Loucy (cell line): Measurements from ENCODE around the gene SEMA6A.

Source experiments
- H2AFZ ChIP-seq: fragments of 200-600 bp; sonication (generic); 2 replicates; pipeline ENCODE4 v1.6.0; 2016; ENCODE audit warnings: antibody characterized with exemption, mild to moderate bottlenecking, low read length, moderate library complexity
- H3F3A ChIP-seq: fragments of 200-600 bp; 2 replicates; pipeline ENCODE4 v1.6.0; 2016; ENCODE audit warnings: antibody characterized with exemption, low read depth, mild to moderate bottlenecking
- H3K27me3 ChIP-seq: fragments of 200-600 bp; sonication (generic); 2 replicates; pipeline ENCODE4 v1.6.1; 2014; ENCODE audit warnings: low read length, mild to moderate bottlenecking; ENCODE audit not compliant: insufficient read depth, poor library complexity, severe bottlenecking
- H3K36me3 ChIP-seq: fragments of 200-600 bp; sonication (generic); 2 replicates; pipeline ENCODE4 v1.6.1; 2016; ENCODE audit warnings: low read length; ENCODE audit not compliant: insufficient read depth
- H3K4me1 ChIP-seq: fragments of 200-600 bp; sonication (generic); 2 replicates; pipeline ENCODE4 v1.5.1; 2014; ENCODE audit warnings: low read length, mild to moderate bottlenecking; ENCODE audit not compliant: insufficient read depth, poor library complexity, severe bottlenecking
- H3K4me2 ChIP-seq: fragments of 200-600 bp; sonication (generic); 2 replicates; pipeline ENCODE4 v1.6.0; 2014; ENCODE audit warnings: antibody characterized with exemption, low read length, low read depth, mild to moderate bottlenecking; ENCODE audit not compliant: poor library complexity, severe bottlenecking
- H3K4me3 ChIP-seq: fragments of 200-600 bp; sonication (generic); 2 replicates; pipeline ENCODE4 v1.5.1; 2014; ENCODE audit warnings: low read length, mild to moderate bottlenecking, mixed read lengths; ENCODE audit not compliant: poor library complexity, severe bottlenecking
- H3K79me2 ChIP-seq: fragments of 200-600 bp; sonication (generic); 2 replicates; pipeline ENCODE4 v1.6.1; 2014; ENCODE audit warnings: low read length; ENCODE audit not compliant: insufficient read depth
- H3K9ac ChIP-seq: fragments of 200-600 bp; sonication (generic); 2 replicates; pipeline ENCODE4 v1.6.0; 2014; ENCODE audit warnings: mild to moderate bottlenecking, low read depth, low read length, moderate library complexity; ENCODE audit not compliant: poor library complexity, severe bottlenecking
- H3K9me2 ChIP-seq: fragments of 200-600 bp; sonication (generic); replicated peaks from 2 replicates; pipeline ENCODE4 v1.6.1; 2016; ENCODE audit warnings: low read depth, low read length, mixed read lengths
- H3K9me3 ChIP-seq: fragments of 200-600 bp; sonication (generic); 2 replicates; pipeline ENCODE4 v1.6.1; 2014; ENCODE audit warnings: mild to moderate bottlenecking, antibody characterized with exemption, low read length, low read depth; ENCODE audit not compliant: insufficient read depth
- H4K20me1 ChIP-seq: fragments of 200-600 bp; sonication (generic); 2 replicates; pipeline ENCODE4 v1.6.0; 2014; ENCODE audit warnings: antibody characterized with exemption, low read length, mild to moderate bottlenecking; ENCODE audit not compliant: insufficient read depth, poor library complexity, severe bottlenecking
- EZH2phosphoT487 ChIP-seq: fragments of 200-600 bp; IDR thresholded peaks from 2 replicates; pipeline ENCODE4 v1.6.1; 2018; ENCODE audit warnings: antibody characterized with exemption, mild to moderate bottlenecking, moderate library complexity, borderline replicate concordance
- TF ChIP-seq, protein P1 (sequence below): fragments of 200-600 bp; sonication (generic); conservative IDR thresholded peaks from 2 replicates; pipeline ENCODE4 v1.5.1; 2014; ENCODE audit warnings: mild to moderate bottlenecking, antibody characterized with exemption, low read length

The SEMA6A gene

DNA sequence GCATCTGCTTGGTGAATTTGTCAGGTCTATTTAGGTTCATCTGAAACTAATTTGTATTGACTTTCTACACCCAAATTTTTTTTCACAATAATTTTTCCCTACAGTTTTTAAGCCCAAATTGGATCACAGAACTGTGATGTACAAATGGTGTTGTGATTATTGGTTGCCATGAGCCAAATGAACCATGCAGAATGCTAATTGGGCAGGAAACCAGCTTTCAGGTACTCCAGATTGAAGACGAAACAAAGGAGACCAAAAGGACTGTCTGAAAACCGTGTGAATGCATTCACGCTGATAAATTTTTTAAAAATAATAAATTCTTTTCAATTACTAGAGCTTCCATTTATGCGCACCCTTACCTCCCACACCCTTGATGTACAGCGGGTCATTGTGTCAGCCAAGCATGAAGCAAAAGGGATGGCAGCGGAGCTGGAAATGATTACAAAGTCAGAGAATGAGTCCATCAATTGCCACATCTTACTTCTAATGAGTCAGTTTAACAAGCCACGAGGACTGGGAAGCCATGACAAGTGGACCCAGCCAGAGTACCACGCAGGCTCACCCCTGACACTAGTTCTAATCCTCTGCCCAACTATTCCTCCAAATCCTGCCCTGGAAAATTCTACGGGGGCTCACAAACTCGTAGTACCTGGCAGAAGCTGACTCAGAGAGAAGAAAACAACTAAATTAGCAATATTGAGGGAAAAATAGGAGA, 66.5 kb downstream of the SEMA6A start:
- TF ChIP-seq, protein P1, sequence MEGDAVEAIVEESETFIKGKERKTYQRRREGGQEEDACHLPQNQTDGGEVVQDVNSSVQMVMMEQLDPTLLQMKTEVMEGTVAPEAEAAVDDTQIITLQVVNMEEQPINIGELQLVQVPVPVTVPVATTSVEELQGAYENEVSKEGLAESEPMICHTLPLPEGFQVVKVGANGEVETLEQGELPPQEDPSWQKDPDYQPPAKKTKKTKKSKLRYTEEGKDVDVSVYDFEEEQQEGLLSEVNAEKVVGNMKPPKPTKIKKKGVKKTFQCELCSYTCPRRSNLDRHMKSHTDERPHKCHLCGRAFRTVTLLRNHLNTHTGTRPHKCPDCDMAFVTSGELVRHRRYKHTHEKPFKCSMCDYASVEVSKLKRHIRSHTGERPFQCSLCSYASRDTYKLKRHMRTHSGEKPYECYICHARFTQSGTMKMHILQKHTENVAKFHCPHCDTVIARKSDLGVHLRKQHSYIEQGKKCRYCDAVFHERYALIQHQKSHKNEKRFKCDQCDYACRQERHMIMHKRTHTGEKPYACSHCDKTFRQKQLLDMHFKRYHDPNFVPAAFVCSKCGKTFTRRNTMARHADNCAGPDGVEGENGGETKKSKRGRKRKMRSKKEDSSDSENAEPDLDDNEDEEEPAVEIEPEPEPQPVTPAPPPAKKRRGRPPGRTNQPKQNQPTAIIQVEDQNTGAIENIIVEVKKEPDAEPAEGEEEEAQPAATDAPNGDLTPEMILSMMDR, result no peak
- no peak for TF ChIP-seq EZH2phosphoT487
- Histone ChIP-seq H3K4me3 (no peak overlapping the region), H3K4me2 (no peak overlapping the region), H2AFZ (no peak overlapping the region), H3K9ac (no peak overlapping the region), H3K36me3 (no peaks in the 10 kb centered on the region), H3K9me3 (no peaks in the 10 kb centered on the region), H3K4me1 (no peaks in the 10 kb centered on the region), H3K27me3 (no peaks in the 10 kb centered on the region), H4K20me1 (no peaks in the 10 kb centered on the region), H3K9me2 (no peaks in the 10 kb centered on the region), H3F3A (no peaks in the 10 kb centered on the region), H3K79me2 (no peaks in the 10 kb centered on the region)

DNA sequence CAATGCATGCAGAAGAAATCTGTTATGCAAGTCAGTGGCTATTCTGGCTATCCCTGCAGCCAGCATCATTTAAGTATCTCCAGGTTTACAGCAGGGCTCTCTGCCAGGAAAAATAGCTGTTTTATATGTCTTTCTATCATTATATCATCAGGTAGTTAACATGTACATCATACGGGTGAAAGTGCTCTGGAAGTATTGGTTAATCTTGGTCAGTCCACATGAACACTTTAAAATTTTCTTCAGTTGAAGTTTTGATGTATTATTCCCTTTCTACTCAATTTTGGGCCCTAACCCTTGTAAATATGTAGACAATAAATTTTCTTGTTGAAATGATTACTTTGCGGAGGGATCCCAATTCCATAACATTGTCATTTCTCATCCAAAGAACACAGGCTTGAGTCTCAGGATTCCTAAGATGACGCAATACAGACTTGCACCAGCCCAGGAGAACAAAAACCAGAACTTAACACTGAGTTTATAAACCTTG, 67.5 kb downstream of the SEMA6A start:
- no peak for TF ChIP-seq EZH2phosphoT487
- TF ChIP-seq, protein P1, result no peak
- H4K20me1 ChIP-seq, result no peaks in the 10 kb centered on the region
- no peaks in the 10 kb centered on the region for H3K27me3 ChIP-seq
- no peaks in the 10 kb centered on the region for H3K79me2 ChIP-seq
- no peaks in the 10 kb centered on the region for H3K4me1 ChIP-seq
- H3K9me3 ChIP-seq, result no peaks in the 10 kb centered on the region
- H3K4me2 ChIP-seq, result no peak overlapping the region
- no peak overlapping the region for H3K9ac ChIP-seq
- H3K4me3 ChIP-seq, result no peak overlapping the region
- no peaks in the 10 kb centered on the region for H3F3A ChIP-seq
- no peak overlapping the region for H2AFZ ChIP-seq
- no peaks in the 10 kb centered on the region for H3K9me2 ChIP-seq
- no peaks in the 10 kb centered on the region for H3K36me3 ChIP-seq

DNA sequence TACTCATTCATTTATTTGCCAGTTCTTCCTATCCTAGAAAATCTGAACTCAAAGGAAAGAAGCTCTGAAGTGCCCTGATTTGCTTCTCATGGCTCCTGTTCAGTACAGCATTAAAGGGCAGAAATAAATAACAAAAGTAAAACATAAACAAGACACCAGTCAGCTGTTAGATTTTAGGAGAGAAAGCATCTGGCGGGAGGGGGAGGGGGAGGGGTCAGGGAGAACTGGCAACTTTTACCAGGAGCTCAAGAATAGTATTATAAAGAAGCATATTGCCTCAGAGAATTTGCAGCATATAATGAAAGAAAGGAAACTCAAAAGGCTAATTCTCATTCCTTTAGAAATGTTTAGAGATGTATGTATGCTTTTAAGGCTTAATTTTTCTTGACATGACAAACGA, 68.1 kb downstream of the SEMA6A start:
- H3K9me2 ChIP-seq, result no peaks in the 10 kb centered on the region
- no peaks in the 10 kb centered on the region for H3K36me3 ChIP-seq
- H3K4me2 ChIP-seq, result no peak overlapping the region
- H4K20me1 ChIP-seq, result no peaks in the 10 kb centered on the region
- no peaks in the 10 kb centered on the region for H3F3A ChIP-seq
- TF ChIP-seq EZH2phosphoT487, result no peak
- TF ChIP-seq, protein P1, result no peak
- no peaks in the 10 kb centered on the region for H3K4me1 ChIP-seq
- no peak overlapping the region for H2AFZ ChIP-seq
- no peak overlapping the region for H3K4me3 ChIP-seq
- no peaks in the 10 kb centered on the region for H3K27me3 ChIP-seq
- no peaks in the 10 kb centered on the region for H3K79me2 ChIP-seq
- no peaks in the 10 kb centered on the region for H3K9me3 ChIP-seq
- no peak overlapping the region for H3K9ac ChIP-seq
